IMR-90 (cell line): ENCODE data around the gene PLCB4. TPM values are rescaled to one million over a fixed set of nuclear protein-coding genes. Genes with fewer than 3 reads are reported as not detected.
A peak's percentile ranks its signal among the peaks of the same experiment; 100 is the strongest.

Experiments used
- ATAC-seq: fragments of 200-7000 bp; cut with Tn5 transposase; 2 replicates; pipeline ENCODE4 v1.9.1; 2020; ENCODE audit warnings: low read depth, mild to moderate bottlenecking, moderate library complexity
- BruUV-seq: library from RNA; stranded (reverse); fragments of 400-500 nt; replicated peaks from 2 replicates; lab custom pipeline; 2021; lab: Mats Ljungman, UMichigan
- CTCF ChIA-PET: fragments of 300-600 bp; formaldehyde crosslinking; extraction: SDS; loops from one replicate; lab custom pipeline; 2021; ENCODE audit warnings: antibody characterized with exemption; lab: Yijun Ruan, JAX
- POLR2A ChIA-PET: fragments of 300-600 bp; sonication (Branson Sonifier 250); formaldehyde crosslinking; loops from one replicate; lab custom pipeline; 2022; ENCODE audit warnings: antibody characterized with exemption; ENCODE audit not compliant: unreplicated experiment; lab: Charles Lee
- DNase-seq: peaks from one replicate; pipeline ENCODE4 v3.0.0; 2013
- H2AFZ ChIP-seq: replicated peaks from 2 replicates; pipeline ENCODE3; 2013; ENCODE audit warnings: low read length, mild to moderate bottlenecking; ENCODE audit not compliant: poor library complexity
- H2AK5ac ChIP-seq: 2 replicates; pipeline ENCODE4 v1.6.1; 2013; ENCODE audit warnings: low read depth, low read length, inconsistent platforms
- H2AK9ac ChIP-seq: replicated peaks from 2 replicates; pipeline ENCODE3; 2013; ENCODE audit warnings: mild to moderate bottlenecking, low read depth, low read length, moderate library complexity; ENCODE audit not compliant: poor library complexity
- H2BK120ac ChIP-seq: 2 replicates; pipeline ENCODE4 v1.6.1; 2013; ENCODE audit warnings: low read depth, low read length, inconsistent platforms
- H2BK15ac ChIP-seq: 3 replicates; pipeline ENCODE4 v1.6.1; 2013; ENCODE audit warnings: low read depth, low read length, inconsistent platforms
- H2BK20ac ChIP-seq: 2 replicates; pipeline ENCODE4 v1.6.1; 2013; ENCODE audit warnings: low read depth, mild to moderate bottlenecking, inconsistent platforms, low read length, moderate library complexity
- H2BK5ac ChIP-seq: 2 replicates; pipeline ENCODE4 v1.6.1; 2013; ENCODE audit warnings: mild to moderate bottlenecking, low read depth, low read length, inconsistent platforms; ENCODE audit not compliant: poor library complexity, severe bottlenecking
- H3K14ac ChIP-seq: replicated peaks from 2 replicates; pipeline ENCODE4 v1.6.1; 2013; ENCODE audit warnings: low read depth, low read length, inconsistent platforms
- H3K18ac ChIP-seq: 2 replicates; pipeline ENCODE4 v1.6.1; 2013; ENCODE audit warnings: low read depth, low read length, control low read depth
- H3K23ac ChIP-seq: 2 replicates; pipeline ENCODE4 v1.6.1; 2013; ENCODE audit warnings: low read depth, low read length, inconsistent platforms
- H3K27ac ChIP-seq: 2 replicates; pipeline ENCODE4 v1.5.1; 2013; ENCODE audit warnings: mild to moderate bottlenecking, control low read depth, low read length; ENCODE audit not compliant: insufficient read depth
- H3K27me3 ChIP-seq: 2 replicates; pipeline ENCODE4 v1.6.1; 2013; ENCODE audit warnings: low read length; ENCODE audit not compliant: control insufficient read depth, insufficient read depth
- H3K36me3 ChIP-seq: 2 replicates; pipeline ENCODE4 v1.6.1; 2013; ENCODE audit warnings: low read length, mixed read lengths; ENCODE audit not compliant: control insufficient read depth, insufficient read depth
- H3K4ac ChIP-seq: 2 replicates; pipeline ENCODE4 v1.6.1; 2013; ENCODE audit warnings: low read depth, low read length, inconsistent platforms
- H3K4me1 ChIP-seq: 2 replicates; pipeline ENCODE4 v1.6.1; 2013; ENCODE audit warnings: low read length, mixed read lengths; ENCODE audit not compliant: control insufficient read depth, insufficient read depth
- H3K4me2 ChIP-seq: 2 replicates; pipeline ENCODE4 v1.6.1; 2013; ENCODE audit warnings: low read depth, mild to moderate bottlenecking, control low read depth, low read length, moderate library complexity
- H3K4me3 ChIP-seq: 2 replicates; pipeline ENCODE4 v1.5.1; 2013; ENCODE audit warnings: low read depth, mild to moderate bottlenecking, control low read depth, low read length, moderate library complexity; ENCODE audit not compliant: insufficient read depth
- H3K56ac ChIP-seq: 2 replicates; pipeline ENCODE4 v1.6.1; 2013; ENCODE audit warnings: low read length, inconsistent platforms; ENCODE audit not compliant: insufficient read depth; ENCODE audit errors: extremely low read depth
- H3K79me1 ChIP-seq, 2 experiments: 2 replicates each; pipeline ENCODE4 v1.6.1; 2013; ENCODE audit warnings: low read length in 2 of 2, inconsistent platforms in 1 of 2, low read depth in 1 of 2
- H3K9ac ChIP-seq: 2 replicates; pipeline ENCODE4 v1.6.1; 2013; ENCODE audit warnings: low read depth, low read length, control low read depth
- H3K9me1 ChIP-seq: 2 replicates; pipeline ENCODE4 v1.6.1; 2013; ENCODE audit warnings: low read length, inconsistent platforms; ENCODE audit not compliant: insufficient read depth
- H3K9me3 ChIP-seq: 2 replicates; pipeline ENCODE4 v1.6.1; 2013; ENCODE audit warnings: low read length; ENCODE audit not compliant: control insufficient read depth, insufficient read depth
- H4K20me1 ChIP-seq: 2 replicates; pipeline ENCODE4 v1.6.1; 2013; ENCODE audit warnings: low read length, inconsistent platforms; ENCODE audit not compliant: insufficient read depth
- H4K5ac ChIP-seq: 2 replicates; pipeline ENCODE4 v1.6.1; 2013; ENCODE audit warnings: mild to moderate bottlenecking, low read depth, low read length, control low read depth
- H4K8ac ChIP-seq, 2 experiments: 2 replicates each; pipeline ENCODE4 v1.6.1; 2013; ENCODE audit warnings: low read depth in 2 of 2, low read length in 2 of 2, control low read depth in 1 of 2, inconsistent platforms in 1 of 2
- H4K91ac ChIP-seq: 2 replicates; pipeline ENCODE4 v1.6.1; 2013; ENCODE audit warnings: low read depth, low read length, inconsistent platforms; ENCODE audit not compliant: insufficient read depth
- BHLHE40 ChIP-seq: fragments of 150-350 bp; IDR thresholded peaks from 2 replicates; pipeline ENCODE4 v1.6.1; 2016; ENCODE audit warnings: mild to moderate bottlenecking, low read depth, low read length
- FOS ChIP-seq: fragments of 150-350 bp; IDR thresholded peaks from 2 replicates; pipeline ENCODE4 v1.6.1; 2016; ENCODE audit warnings: low read depth, low read length
- MAFK ChIP-seq: IDR thresholded peaks from 2 replicates; pipeline ENCODE4 v1.6.1; 2012; ENCODE audit warnings: low read depth, low read length, improper control_type of control experiment
- MXI1 ChIP-seq: IDR thresholded peaks from 2 replicates; pipeline ENCODE4 v1.6.1; 2012; ENCODE audit warnings: low read depth, mild to moderate bottlenecking, low read length, moderate library complexity, borderline replicate concordance
- NFE2L2 ChIP-seq: fragments of 150-350 bp; IDR thresholded peaks from 2 replicates; pipeline ENCODE4 v1.6.1; 2016; ENCODE audit warnings: low read depth, mild to moderate bottlenecking, low read length
- RCOR1 ChIP-seq: IDR thresholded peaks from 2 replicates; pipeline ENCODE4 v1.6.1; 2012; ENCODE audit warnings: mild to moderate bottlenecking, low read length, improper control_type of control experiment; ENCODE audit not compliant: insufficient replicate concordance
- WGBS, 2 experiments: methylation state at CpG; one replicate each; pipeline versions ENCODE4 v1.1.5 to v1.1.7; 2013; ENCODE audit warnings: missing lambda C conversion rate in 2 of 2; ENCODE audit not compliant: insufficient read length in 1 of 2; ENCODE audit errors: extremely low coverage in 2 of 2; 5-methylcytosine and 5-hydroxymethylcytosine counted together
- dilution Hi-C: fragments of 300-500 bp; cut with HindIII; formaldehyde crosslinking; loops from one replicate; pipeline ENCODE4 v1.14.3; 2018; ENCODE audit warnings: low sequenced_read_pairs; ENCODE audit not compliant: unreplicated experiment
- in situ Hi-C: fragments of 300-500 bp; cut with MboI; formaldehyde crosslinking; loops from 3 replicates; pipeline ENCODE4 v1.14.3; 2019; ENCODE audit warnings: low sequenced_read_pairs, inconsistent platforms, mixed read lengths
- intact Hi-C: fragments of 100-400 bp; cut with micrococcal nuclease; formaldehyde crosslinking; loops from 2 replicates; pipeline ENCODE4 v1.10.0; 2022
- polyA plus RNA-seq, 3 experiments: library from polyadenylated mRNA; depleted of rRNA; stranded (reverse); fragments of >200 nt; gene quantifications; 2 replicates each; pipeline ENCODE4 v1.2.3, GENCODE V29; 2012; ENCODE audit warnings: low replicate concordance in 1 of 3
- total RNA-seq: library from RNA; depleted of rRNA; stranded (reverse); fragments of >200 nt; gene quantifications from 2 replicates; pipeline ENCODE4 v1.2.3, GENCODE V29; 2012

The PLCB4 gene
- total and polyA plus RNA-seq, 2 of the 4 experiments (the other 2 are of a cell fraction): 12.5 to 24.0 TPM

GRCh38 chr20:9054176-9054575, 14.7 kb upstream of the PLCB4 start:
- peaks cover 25% of the 10 kb centered on the region for H3K4me1 ChIP-seq
- BruUV-seq: no TSS peak
- H3K79me1 ChIP-seq: peaks cover 5 to 12% of the 10 kb centered on the region in 2 experiments; a peak in 3 of 4 replicates
- no peak overlapping the region for H3K9ac ChIP-seq
- H3K27ac ChIP-seq: peak overlapping the region; percentile 41
- H3K4me3 ChIP-seq: no peak overlapping the region
- H3K23ac ChIP-seq: peak overlapping the region; percentile 46; the same call in 1 of the 2 replicates
- H4K8ac ChIP-seq: peak overlapping the region in 1 of 2 experiments; percentile 78; a peak in 2 of 4 replicates
- peak overlapping the region; percentile 66; the same call in 1 of the 2 replicates for H3K18ac ChIP-seq
- H3K56ac ChIP-seq: peak overlapping the region; percentile 86; the same call in 1 of the 2 replicates
- peak overlapping the region; percentile 9 for H2AFZ ChIP-seq
- peak overlapping the region; percentile 98 for H2BK5ac ChIP-seq
- H3K4me2 ChIP-seq: peak overlapping the region; percentile 31; the same call in 1 of the 2 replicates
- H4K91ac ChIP-seq: peak overlapping the region; percentile 52; the same call in 1 of the 2 replicates
- peak overlapping the region; percentile 21 for H2AK5ac ChIP-seq
- peak overlapping the region; percentile 99 for H2BK20ac ChIP-seq
- peak overlapping the region; percentile 100 for H2BK120ac ChIP-seq
- no peak overlapping the region for H2AK9ac ChIP-seq
- peak overlapping the region; percentile 58; the same call in 1 of the 2 replicates for H4K5ac ChIP-seq
- peak overlapping the region; percentile 55; the same call in 1 of the 3 replicates for H2BK15ac ChIP-seq
- POLR2A ChIA-PET: no interaction called here
- ATAC-seq (peak; percentile 22), DNase-seq (peak; percentile 86)
- H4K20me1 ChIP-seq: no peaks in the 10 kb centered on the region
- WGBS, 2 experiments: no CpG with 5 or more reads among the region's 3 CpGs
- intact Hi-C loops: loop anchor here (5.0 kb wide), 1 partner anchor 202 kb away; no protein-coding TSS in a partner anchor
- peak; percentile 42; the same call in 1 of the 2 replicates for TF ChIP-seq MAFK
- no peak for TF ChIP-seq MXI1
- TF ChIP-seq RCOR1: no peak
- TF ChIP-seq NFE2L2: peak; percentile 67
- peak; percentile 40; the same call in 1 of the 2 replicates for TF ChIP-seq FOS
- TF ChIP-seq BHLHE40: 0 out of 2 replicates have a peak, but pooled peaks have one; percentile 9
- peak overlapping the region; percentile 99 for H3K4ac ChIP-seq
- peaks cover 18% of the 10 kb centered on the region for H3K9me1 ChIP-seq
- H3K9me3 ChIP-seq: no peaks in the 10 kb centered on the region; the same call in 1 of the 2 replicates
- no peaks in the 10 kb centered on the region for H3K36me3 ChIP-seq
- in situ Hi-C loops: loop anchor here (5.0 kb wide), 1 partner anchor 197 kb away; no protein-coding TSS in a partner anchor
- H3K14ac ChIP-seq: peak overlapping the region; percentile 55
- no peaks in the 10 kb centered on the region for H3K27me3 ChIP-seq
- CTCF ChIA-PET: interaction anchor here (0.6 kb wide), 1 partner anchor 34 kb away, joined by 3 read pairs; no protein-coding TSS in a partner anchor
- dilution Hi-C loops: no loop called here
